SU-DHL-6 (cell line): ENCODE data around the gene CLASP1.

Experiments
- EZH2phosphoT487 ChIP-seq: fragments of 200-600 bp; sonication (generic), shearing (Covaris generic); conservative IDR thresholded peaks from 2 replicates; pipeline ENCODE4 v1.6.1; 2018; ENCODE audit warnings: mild to moderate bottlenecking, antibody characterized with exemption, low read length, moderate library complexity, mixed read lengths
- TF ChIP-seq, protein P1 (sequence below): fragments of 200-600 bp; sonication (generic); IDR thresholded peaks from one replicate; pipeline ENCODE4 v1.5.1; 2017; ENCODE audit warnings: antibody characterized with exemption, mild to moderate bottlenecking, low read length, moderate library complexity; ENCODE audit not compliant: insufficient read depth, poor library complexity, severe bottlenecking

GRCh38 chr2:121502246-121502645 is 147.0 kb downstream of the CLASP1 start:
- TF ChIP-seq, protein P1, sequence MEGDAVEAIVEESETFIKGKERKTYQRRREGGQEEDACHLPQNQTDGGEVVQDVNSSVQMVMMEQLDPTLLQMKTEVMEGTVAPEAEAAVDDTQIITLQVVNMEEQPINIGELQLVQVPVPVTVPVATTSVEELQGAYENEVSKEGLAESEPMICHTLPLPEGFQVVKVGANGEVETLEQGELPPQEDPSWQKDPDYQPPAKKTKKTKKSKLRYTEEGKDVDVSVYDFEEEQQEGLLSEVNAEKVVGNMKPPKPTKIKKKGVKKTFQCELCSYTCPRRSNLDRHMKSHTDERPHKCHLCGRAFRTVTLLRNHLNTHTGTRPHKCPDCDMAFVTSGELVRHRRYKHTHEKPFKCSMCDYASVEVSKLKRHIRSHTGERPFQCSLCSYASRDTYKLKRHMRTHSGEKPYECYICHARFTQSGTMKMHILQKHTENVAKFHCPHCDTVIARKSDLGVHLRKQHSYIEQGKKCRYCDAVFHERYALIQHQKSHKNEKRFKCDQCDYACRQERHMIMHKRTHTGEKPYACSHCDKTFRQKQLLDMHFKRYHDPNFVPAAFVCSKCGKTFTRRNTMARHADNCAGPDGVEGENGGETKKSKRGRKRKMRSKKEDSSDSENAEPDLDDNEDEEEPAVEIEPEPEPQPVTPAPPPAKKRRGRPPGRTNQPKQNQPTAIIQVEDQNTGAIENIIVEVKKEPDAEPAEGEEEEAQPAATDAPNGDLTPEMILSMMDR = no peak
- TF ChIP-seq EZH2phosphoT487 = no peak
